Left cardiac atrium (tissue), 4 donors: ENCODE results near the gene HIVEP1. TPM values are rescaled to one million over a fixed set of nuclear protein-coding genes. Genes with fewer than 3 reads are reported as not detected.
"Not testable (repeated sequence)": the region's sequence is repeated elsewhere in the genome, so short reads cannot be mapped to it uniquely, and the experiment has no call there.

ENCODE experiments used
- ATAC-seq, 2 donors: fragments of 200-7000 bp; cut with Tn5 transposase; one replicate each; pipeline ENCODE4 v1.9.1; 2020; ENCODE audit warnings: mild to moderate bottlenecking in 2 of 2, moderate library complexity in 2 of 2
- DNase-seq: peaks from one replicate; pipeline ENCODE4 v3.0.0-alpha.2; 2020
- intact Hi-C, 2 donors: fragments of 100-400 bp; cut with DNase I; formaldehyde crosslinking; loops; one replicate each; pipeline versions ENCODE4 v1.14.1 to v1.15.1; 2022 to 2023
- total RNA-seq, 2 donors: library from RNA; stranded (reverse); fragmentation: NEBNext Ultra II Directional; extraction: Animal tissue kit (Norgen Biotek cat#: 25700); gene quantifications; one replicate each; pipeline ENCODE4 v1.2.1, GENCODE V29; 2021
- donor health status: DM: no; HTN: yes; CAD: no.
- donor health status: DM: no; HTN: yes; CAD: no; lungs with severe emphysema.
- donor health status: DM: yes; HTN: yes; CAD: no.
- donor health status: Dilated cardiomyopathy.

The HIVEP1 gene
- total RNA-seq, 2 donors from 2014 or later = 14.3 to 18.0 TPM

- intact Hi-C loops = no loop called here
- DNase-seq (no peak), ATAC-seq (no peak)
Observed at GRCh38 chr6:12132351-12133222, 120.5 kb downstream of the HIVEP1 start.

DNA sequence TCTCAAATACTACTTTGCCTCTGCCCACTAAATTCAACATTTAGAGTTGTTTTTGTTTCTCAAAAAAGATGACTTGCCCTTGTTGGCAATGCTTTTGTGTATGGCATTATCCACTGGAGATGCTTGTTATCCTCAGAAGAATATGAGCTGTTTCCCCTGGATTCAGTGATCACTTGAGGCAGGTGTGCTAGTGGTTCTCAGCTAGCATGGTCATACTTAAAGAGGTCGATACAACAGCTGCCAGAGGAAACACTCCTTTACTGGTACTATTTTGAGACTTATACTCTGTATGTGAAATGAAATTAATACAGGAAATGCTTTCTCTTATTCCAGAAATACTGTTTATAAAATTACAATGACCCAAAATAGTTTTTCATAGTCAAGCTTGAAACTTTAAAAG lies 122.5 kb downstream of the HIVEP1 start:
- intact Hi-C loops = no loop called here
- no peak for ATAC-seq
- no peak for DNase-seq

GRCh38 chr6:12134991-12135390 lies 122.9 kb downstream of the HIVEP1 start:
- ATAC-seq = no peak
- no peak for DNase-seq
- intact Hi-C loops = no loop called here

DNA sequence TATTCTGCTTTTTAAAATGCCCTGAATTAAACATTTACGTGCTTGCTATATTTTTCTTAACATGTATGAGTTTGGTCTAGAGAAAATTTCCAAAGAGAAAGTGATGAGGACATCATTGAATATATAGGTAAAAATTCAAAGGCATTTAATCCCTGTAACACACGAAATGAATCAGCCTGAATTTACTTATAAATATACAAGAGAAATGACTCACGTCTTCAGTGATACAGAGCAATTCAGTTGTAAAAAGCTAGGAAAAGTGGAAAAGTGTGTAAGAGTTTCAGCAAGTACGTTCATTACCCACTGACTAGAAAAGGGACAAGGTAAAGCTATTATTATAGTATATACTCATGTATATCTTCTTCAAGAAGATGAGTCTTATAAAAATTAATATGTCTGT lies 124.8 kb downstream of the HIVEP1 start:
- intact Hi-C loops = no loop called here
- DNase-seq (no peak), ATAC-seq (no peak)

- intact Hi-C loops = no loop called here
- DNase-seq (peak; percentile 56), ATAC-seq (peak; percentile 61 to 65)
Observed at GRCh38 chr6:12137480-12137879, 125.4 kb downstream of the HIVEP1 start.

DNA sequence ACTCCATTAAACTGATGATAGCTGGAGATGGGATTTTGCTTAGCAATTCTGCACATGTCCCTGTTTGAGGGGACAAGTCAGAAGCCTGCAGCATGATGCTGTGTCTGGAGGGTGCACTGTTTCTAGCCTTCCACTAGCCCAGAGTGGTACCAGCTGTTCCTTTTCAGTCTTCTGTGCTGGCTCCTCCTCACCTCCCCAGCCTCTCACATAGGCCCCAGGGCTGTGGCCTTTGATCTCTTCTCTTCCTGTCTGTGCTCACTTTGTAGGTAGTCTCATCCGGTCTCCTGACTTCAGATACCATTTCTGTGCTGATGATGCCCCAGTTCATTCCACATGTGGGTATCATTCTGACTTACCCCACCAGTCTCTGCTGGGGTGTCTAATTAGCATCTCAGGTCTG lies 126.3 kb downstream of the HIVEP1 start:
- DNase-seq (no peak), ATAC-seq (no peak)
- intact Hi-C loops = no loop called here

- ATAC-seq (no peak), DNase-seq (no peak)
- intact Hi-C loops = no loop called here
Observed at GRCh38 chr6:12138936-12139335, 126.8 kb downstream of the HIVEP1 start.

GRCh38 chr6:12147557-12148316 lies 135.6 kb downstream of the HIVEP1 start:
- intact Hi-C loops = no loop called here
- ATAC-seq = no peak
- no peak for DNase-seq

GRCh38 chr6:12148317-12148801 lies 136.2 kb downstream of the HIVEP1 start:
- intact Hi-C loops = no loop called here
- no peak for ATAC-seq
- no peak for DNase-seq

DNA sequence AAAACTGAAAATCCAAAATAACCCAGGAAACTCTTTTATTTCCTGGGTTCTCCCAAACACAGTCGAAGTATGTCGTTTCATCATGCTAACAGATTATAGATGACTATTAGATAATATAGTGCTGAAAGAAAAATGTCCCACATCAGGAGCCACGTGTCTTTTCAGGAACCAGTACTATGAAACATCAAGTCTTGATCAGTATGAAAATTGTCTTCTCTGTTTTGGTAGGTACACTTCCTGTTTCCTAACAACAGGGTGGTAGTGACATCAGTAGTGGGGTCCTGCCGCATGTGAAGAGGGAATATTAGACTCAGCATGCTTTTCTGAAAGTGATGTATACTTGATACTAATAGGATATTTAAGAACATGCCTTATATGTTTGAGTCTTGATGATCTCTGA lies 136.7 kb downstream of the HIVEP1 start:
- no peak for DNase-seq
- intact Hi-C loops = no loop called here
- ATAC-seq = no peak

DNA sequence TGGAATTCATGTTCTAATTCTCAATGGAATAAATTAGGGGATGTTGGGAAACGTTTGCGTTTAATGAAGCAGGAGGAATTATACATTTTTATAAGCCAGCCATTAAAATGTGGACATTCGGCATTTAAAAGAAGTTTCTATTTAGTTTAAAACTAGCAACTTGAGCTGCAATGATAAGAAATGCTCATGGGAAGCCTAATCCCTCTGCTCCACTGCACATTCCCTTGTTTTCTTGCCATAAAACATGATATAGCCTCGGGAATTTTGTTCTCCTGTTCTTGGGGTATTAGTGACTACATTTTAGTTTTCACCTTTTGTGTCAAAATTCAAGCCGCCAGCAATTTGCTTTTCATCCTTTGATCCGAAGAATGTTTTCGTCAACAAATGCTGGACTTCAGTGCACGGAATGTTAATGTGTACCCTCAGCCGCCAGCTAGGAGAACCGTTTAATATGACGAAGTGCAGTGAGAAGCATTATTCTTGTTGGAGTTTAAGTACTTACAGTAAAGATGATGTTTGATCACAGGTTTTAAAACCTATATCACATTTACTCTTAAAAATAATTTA lies 137.9 kb downstream of the HIVEP1 start:
- ATAC-seq (no peak), DNase-seq (no peak)
- intact Hi-C loops = no loop called here

GRCh38 chr6:12150812-12151432 lies 138.8 kb downstream of the HIVEP1 start:
- intact Hi-C loops = no loop called here
- no peak for DNase-seq
- ATAC-seq = no peak

DNA sequence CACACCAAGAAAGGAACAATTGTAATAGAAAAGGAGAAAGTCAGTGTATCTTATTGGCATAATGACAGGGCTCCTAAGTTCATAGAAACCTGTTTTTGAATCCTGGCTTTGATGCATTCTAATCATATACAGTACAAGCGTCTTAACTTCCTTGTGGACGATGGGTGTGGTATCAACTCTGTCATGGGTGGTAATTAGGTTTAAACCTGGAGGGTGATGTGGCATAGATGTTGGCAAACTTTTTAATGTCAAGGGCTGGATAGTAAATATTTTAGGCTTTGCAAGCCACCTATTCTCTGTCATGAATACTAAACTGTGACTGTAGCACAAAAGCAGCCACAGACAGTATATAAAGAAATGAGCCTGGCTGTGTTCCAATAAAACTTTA lies 139.3 kb downstream of the HIVEP1 start:
- no peak for DNase-seq
- no peak for ATAC-seq
- intact Hi-C loops = no loop called here

- intact Hi-C loops = no loop called here
- no peak for ATAC-seq
- DNase-seq = no peak
Observed at GRCh38 chr6:12152023-12152970, 140.2 kb downstream of the HIVEP1 start.

DNA sequence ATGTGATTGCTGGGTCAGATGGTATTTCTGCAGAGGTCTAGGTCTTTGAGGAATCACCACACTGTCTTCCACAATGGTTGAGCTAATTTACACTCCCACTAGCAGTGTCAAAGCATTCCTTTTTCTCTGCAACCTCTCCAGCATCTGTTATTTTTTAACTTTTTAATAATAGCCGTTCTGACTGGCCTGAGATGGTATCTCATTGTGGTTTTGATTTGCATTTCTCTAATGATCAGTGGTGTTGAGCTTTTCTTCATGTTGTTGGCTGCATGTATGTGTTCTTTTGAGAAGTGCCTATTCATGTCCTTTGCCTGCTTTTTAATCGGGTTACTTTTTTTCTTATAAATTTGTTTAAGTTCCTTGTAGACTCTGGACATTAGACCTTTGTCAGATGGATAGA lies 143.7 kb downstream of the HIVEP1 start:
- ATAC-seq, intact Hi-C loops, DNase-seq: not testable (repeated sequence)

GRCh38 chr6:12158686-12159415 lies 146.7 kb downstream of the HIVEP1 start:
- ATAC-seq (no peak), DNase-seq (no peak)
- intact Hi-C loops = no loop called here

- peak; percentile 30 to 47 for ATAC-seq
Observed at GRCh38 chr6:12160326-12160725, 148.2 kb downstream of the HIVEP1 start.

DNA sequence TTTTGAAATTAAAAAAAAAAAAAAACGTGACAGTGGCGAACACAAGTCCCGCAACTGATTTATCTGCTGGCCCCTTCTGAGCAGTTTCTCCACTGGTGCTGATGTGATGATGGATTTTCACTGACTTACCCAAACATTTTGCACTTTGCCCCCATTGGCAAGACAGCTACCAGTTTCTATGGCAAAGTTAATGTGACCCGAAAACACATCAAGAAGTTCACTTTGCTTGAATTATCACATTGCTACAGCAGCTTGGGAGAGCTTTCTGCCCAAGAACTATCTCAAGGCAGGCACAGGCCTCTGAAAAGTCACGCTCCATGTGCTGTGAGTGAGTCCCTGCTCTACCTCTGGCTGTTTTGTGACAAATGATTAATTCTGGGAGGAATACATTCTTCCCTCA lies 150.1 kb downstream of the HIVEP1 start:
- intact Hi-C loops = no loop called here
- peak in 1 of 2 donors; percentile 30 for ATAC-seq
- no peak for DNase-seq

More at GRCh38 chr6:12160326-12160725, 148.2 kb downstream of the HIVEP1 start:
- DNase-seq = no peak
- intact Hi-C loops = no loop called here
